Panc1 (cell line): ENCODE measurements around the gene KLK7.

Experiments used
- CTCF ChIP-seq: fragments of 450-650 bp; IDR thresholded peaks from 2 replicates; pipeline ENCODE4 v1.5.1; 2017; ENCODE audit warnings: mild to moderate bottlenecking
- POLR2AphosphoS5 ChIP-seq: IDR thresholded peaks from 2 replicates; pipeline ENCODE4 v1.6.1; 2012; ENCODE audit warnings: mild to moderate bottlenecking, low read depth, low read length, moderate library complexity
- REST ChIP-seq, 2 experiments: IDR thresholded peaks; 2 replicates each; pipeline ENCODE4 v1.6.1; 2011 to 2012; ENCODE audit warnings: low read depth in 2 of 2, control low read depth in 1 of 2, low read length in 1 of 2, mild to moderate bottlenecking in 1 of 2, moderate library complexity in 1 of 2; ENCODE audit not compliant: insufficient read depth in 1 of 2
- SIN3A ChIP-seq: IDR thresholded peaks from 2 replicates; pipeline ENCODE4 v1.6.1; 2012; ENCODE audit warnings: low read depth, mild to moderate bottlenecking, low read length, moderate library complexity, borderline replicate concordance; ENCODE audit not compliant: insufficient read depth

- no peak for TF ChIP-seq CTCF
- no peak for TF ChIP-seq POLR2AphosphoS5
- no peak for TF ChIP-seq REST (IDR thresholded peaks at IDR 0.05; ENCODE audit: insufficient read depth in 1 of 2, low read depth in 2 of 2, low read length in 1 of 2)
- TF ChIP-seq SIN3A = no peak
Measured at GRCh38 chr19:51025401-51025800, 41.7 kb upstream of the KLK7 start.
